Sciatic nerve (tissue), 2 donors: ENCODE data around the gene MMD2. TPM values are rescaled to one million over a fixed set of nuclear protein-coding genes. Genes with fewer than 3 reads are reported as not detected.
"Not testable (repeated sequence)": the region's sequence is repeated elsewhere in the genome, so short reads cannot be mapped to it uniquely, and the experiment has no call there.

ENCODE experiments used
- ATAC-seq: fragments of 200-7000 bp; cut with Tn5 transposase; one replicate; pipeline ENCODE4 v1.9.1; 2020; ENCODE audit warnings: mild to moderate bottlenecking, moderate library complexity
- DNase-seq: peaks from one replicate; pipeline ENCODE4 v3.0.0-alpha.2; 2020; ENCODE audit warnings: low spot score
- intact Hi-C: fragments of 100-400 bp; cut with DNase I; formaldehyde crosslinking; loops from one replicate; pipeline ENCODE4 v1.14.2; 2022
- total RNA-seq: library from RNA; stranded (reverse); fragmentation: NEBNext Ultra II Directional; extraction: Animal tissue kit (Norgen Biotek cat#: 25700); gene quantifications from one replicate; pipeline ENCODE4 v1.2.1, GENCODE V29; 2021
- donor health status: DM: no; HTN: no; CAD: no.
- donor health status: DM: no; HTN: no; CAD: no.

The MMD2 gene, protein sequence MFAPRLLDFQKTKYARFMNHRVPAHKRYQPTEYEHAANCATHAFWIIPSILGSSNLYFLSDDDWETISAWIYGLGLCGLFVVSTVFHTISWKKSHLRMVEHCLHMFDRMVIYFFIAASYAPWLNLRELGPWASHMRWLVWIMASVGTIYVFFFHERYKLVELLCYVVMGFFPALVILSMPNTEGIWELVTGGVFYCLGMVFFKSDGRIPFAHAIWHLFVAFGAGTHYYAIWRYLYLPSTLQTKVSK
- total RNA-seq: 3.7 TPM

DNA sequence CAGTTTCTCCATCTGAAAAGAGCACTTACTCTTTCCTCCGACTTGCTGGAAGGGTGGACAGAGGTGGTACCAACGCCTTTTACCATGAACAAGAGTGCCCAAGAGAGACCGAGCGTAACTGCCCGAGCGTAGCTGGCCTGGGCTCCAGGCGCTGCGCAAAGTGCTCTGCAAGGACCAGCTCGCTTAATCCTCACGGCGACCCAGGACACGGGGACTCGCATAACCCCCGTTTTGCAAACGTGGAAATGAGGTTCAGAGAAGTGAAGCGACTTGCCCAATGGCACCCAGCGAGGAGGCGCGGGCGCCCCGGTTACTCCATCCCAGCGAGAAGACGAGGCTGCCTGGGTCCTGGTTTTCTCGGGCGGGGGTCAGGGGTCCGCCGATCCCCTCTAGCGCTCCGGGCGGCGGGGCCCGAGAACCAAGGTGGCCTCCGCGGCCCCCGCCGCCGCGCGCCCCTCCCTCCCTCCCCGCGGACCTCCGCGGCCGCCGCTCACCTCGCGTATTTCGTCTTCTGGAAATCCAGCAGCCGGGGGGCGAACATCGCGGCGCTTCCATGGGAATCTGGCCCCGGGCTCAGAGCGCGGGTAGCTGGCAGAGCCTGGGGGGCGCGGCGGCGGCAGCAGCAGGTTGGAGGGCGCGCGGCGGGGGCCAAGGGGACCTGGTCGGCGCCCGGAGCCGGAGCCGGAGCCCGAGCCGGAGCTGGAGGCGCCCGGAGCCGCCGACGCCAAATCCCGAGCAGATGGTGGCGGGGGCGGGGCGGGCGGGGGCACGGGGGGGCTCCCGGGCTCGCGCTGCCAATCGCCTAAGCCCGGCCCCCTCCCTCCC, at the start of gene MMD2:
MMD2 (minus strand) TSS at position 711 of the 825 bp plus-strand sequence; CDS start at position 541, 170 bp downstream.
- intact Hi-C loops: no loop called here
- no peak for ATAC-seq
- no peak for DNase-seq

DNA sequence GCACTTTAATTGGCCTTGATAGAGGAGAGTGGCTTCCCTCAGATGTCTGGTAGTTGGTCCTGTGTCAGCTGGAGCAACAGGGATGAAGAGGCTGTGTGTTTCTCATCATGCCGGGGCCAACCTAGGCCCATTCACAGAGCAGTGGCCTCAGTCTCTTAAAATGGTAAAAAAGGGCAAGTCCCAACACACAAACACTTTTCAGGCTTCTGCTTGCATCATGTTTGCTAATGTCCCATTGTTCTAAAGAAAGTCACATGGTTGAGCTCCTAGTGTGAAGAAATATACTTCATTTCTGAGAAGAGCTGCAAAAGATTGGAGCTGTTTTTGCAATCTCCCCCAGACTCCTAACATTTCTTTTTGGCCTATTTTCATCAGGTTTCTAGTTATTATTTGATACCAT, 46.1 kb upstream of the MMD2 start:
- no peak for DNase-seq
- intact Hi-C loops: no loop called here
- ATAC-seq: no peak

DNA sequence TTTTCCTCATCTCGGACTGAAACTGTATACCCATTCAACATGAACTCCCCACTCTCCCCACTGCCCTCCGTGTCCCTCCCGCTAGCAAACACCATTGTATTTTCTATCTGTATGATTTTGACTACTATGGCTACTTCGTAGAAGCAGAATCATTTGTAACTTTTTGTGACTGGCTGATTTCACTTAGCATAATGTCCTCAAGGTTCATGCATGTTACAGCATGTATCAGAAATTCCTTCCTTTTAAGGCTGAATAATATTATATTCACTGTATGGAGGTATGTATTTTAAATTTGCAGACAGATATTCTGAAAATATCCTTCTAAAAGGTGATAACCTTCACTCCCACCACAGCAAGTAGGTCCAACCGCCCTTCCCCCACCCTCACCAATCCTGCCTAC, 42.9 kb upstream of the MMD2 start:
- intact Hi-C loops: no loop called here
- no peak for ATAC-seq
- DNase-seq: no peak

DNA sequence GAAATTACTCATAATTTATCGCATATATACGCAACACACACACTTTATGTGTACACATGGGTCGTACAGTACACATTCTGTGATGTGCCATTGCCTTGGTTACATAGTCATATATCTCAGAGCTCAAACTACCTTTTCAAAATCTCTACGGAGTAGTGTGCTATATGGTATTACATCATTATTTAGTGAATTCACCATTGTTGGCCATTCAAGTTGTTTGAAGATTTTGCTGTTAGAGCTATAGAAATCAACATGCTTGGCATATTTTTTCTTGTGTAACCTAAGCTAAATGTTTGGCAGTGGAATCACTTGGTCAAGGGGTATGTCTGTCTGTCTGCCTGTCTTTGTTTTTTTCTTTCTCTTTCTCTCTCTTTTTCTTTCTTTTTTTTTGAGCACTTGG, 42.0 kb upstream of the MMD2 start:
- no peak for ATAC-seq
- intact Hi-C loops: no loop called here
- no peak for DNase-seq

- no peak for ATAC-seq
- intact Hi-C loops: no loop called here
- no peak for DNase-seq
These were observed 40.5 kb upstream of the MMD2 start for GRCh38 chr7:4999369-4999950.

- ATAC-seq: no peak
- intact Hi-C loops: no loop called here
These were observed 39.9 kb upstream of the MMD2 start for GRCh38 chr7:4998910-4999309.

DNA sequence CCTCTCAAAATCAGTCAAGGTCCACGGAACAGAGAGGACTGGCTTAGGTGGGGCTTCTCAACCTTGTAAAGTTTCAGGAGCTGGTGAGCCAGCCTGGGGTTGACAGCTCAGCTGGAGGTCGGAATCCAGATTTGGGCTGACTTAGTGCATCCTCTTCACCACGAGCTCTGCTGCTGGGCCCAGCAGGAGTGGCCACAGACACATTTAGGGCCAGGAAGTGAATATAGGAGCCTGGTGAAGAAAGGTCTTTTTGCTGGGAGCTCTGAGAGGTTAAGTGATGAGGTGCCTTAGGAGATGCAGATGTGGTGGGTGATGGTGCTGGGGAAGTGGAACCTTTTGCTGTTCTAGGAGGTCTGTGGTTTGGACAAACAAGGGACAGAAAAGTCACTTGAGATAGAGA, 39.3 kb upstream of the MMD2 start:
- no peak for DNase-seq
- intact Hi-C loops: no loop called here

More at GRCh38 chr7:4998910-4999309, 39.9 kb upstream of the MMD2 start:
- no peak for DNase-seq

GRCh38 chr7:4996696-4997222, 37.8 kb upstream of the MMD2 start:
- DNase-seq: no peak
- intact Hi-C loops: no loop called here
- no peak for ATAC-seq

More for the DNA sequence above, 39.3 kb upstream of the MMD2 start:
- no peak for ATAC-seq

GRCh38 chr7:4995429-4995969, 36.5 kb upstream of the MMD2 start:
- ATAC-seq (no peak), DNase-seq (no peak)
- intact Hi-C loops: no loop called here

DNA sequence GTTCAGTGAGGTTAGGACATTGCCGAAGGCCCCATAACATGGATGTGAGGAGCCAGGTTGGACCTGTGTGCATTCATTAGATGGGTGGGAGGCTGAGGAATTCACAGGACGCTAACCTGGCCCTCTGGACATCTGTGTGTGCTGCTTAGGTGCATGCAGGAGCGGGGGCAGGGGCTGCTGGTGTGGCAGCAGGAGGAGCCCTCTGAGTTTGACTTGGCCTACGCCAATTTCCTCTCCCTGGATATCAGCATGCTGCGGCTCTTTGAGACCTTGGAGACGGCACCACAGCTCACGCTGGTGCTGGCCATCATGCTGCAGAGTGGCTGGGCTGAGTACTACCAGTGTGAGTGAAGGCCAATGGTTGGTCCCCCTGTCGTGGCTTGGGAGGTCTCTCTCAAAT, 34.5 kb upstream of the MMD2 start:
- no peak for ATAC-seq
- no peak for DNase-seq
- intact Hi-C loops: no loop called here

GRCh38 chr7:4982741-4983140, 23.8 kb upstream of the MMD2 start:
- not testable (repeated sequence) for ATAC-seq, DNase-seq

GRCh38 chr7:4981295-4981890, 22.4 kb upstream of the MMD2 start:
- DNase-seq, intact Hi-C loops, ATAC-seq: not testable (repeated sequence)

More at GRCh38 chr7:4982741-4983140, 23.8 kb upstream of the MMD2 start:
- intact Hi-C loops: not testable (repeated sequence)

- DNase-seq, ATAC-seq, intact Hi-C loops: not testable (repeated sequence)
These were observed 16.6 kb upstream of the MMD2 start for GRCh38 chr7:4975626-4976025.

DNA sequence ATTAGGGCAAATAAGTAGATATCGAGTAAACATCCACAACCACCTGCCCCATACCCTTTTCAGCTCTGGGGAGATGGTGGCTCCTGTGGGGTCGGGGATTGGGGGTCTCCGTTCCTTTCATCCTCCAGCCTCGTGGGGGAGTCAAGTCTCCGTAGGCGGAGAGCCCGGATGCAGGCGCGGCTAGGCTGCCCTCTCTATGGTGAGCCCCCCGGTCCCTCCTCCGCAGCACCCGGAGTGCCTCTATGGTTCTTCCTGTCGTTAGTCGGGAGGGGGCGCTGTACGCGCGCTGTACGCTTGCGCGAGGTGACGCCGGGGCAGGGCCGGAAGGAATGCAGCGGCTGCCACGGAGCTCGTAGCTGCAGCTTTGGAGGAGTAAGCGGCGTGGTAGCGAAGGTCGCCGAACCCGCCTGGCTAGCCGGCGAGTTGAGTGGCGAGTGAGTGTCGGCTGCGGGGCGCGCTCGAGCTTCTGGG, 14.8 kb upstream of the MMD2 start:
- peak; percentile 93 for DNase-seq
- intact Hi-C loops: no loop called here
- ATAC-seq: peak; percentile 98

GRCh38 chr7:4972446-4972845, 13.5 kb upstream of the MMD2 start:
- ATAC-seq, intact Hi-C loops, DNase-seq: not testable (repeated sequence)

DNA sequence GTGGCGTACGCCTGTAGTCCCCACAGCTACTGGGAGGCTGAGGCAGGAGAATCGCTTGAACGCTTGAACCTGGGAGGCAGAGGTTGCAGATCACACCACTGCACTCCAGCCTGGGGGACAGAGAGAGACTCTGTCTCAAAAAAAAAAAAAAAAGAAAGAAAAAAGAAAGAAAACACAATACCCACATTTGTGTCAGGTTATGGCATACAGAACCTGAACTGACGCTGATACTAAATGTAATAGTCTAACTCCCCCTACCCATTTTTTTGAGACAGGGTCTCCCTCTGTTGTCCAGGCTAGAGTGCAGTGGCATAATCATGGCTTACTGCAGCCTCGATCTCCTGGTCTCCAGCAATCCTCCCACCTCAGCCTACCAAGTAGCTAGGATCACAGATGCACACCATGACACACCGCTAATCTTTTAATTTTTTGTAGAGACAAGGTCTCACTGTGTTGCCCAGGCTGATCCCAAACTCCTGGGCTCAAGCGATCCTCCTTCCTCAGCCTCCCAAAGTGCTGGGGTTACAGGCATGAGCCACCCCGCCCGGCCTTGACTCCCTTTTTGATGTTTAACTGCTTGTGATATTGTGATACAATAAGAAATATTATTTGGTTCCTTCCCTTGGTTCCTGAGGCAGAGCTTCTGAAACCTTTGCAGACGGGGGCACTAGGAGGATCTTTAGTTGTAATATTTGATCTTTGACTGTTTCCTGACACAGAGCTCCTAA, 6.5 kb upstream of the MMD2 start:
- no peak for ATAC-seq
- intact Hi-C loops: no loop called here
- no peak for DNase-seq

DNA sequence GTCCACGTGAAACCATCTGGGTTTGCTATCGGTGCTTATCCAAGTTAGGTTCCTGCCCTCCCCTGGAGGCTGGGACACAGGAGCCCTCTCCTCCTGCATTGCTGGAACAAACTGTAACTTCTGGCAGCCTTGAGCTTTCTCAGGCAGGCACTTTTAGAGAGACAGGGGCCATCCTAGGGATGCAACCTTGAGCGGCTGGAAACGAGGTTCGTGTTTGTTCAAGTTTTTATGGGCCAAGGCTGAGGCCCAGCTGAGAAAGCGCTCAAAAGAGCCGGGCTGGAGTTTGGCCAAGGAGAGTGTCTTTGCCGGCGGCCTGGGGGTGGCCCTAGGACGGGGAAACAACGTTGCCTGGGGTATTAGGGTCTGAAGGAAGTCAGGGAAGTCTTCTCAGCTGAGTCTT, 5.5 kb upstream of the MMD2 start:
- intact Hi-C loops: no loop called here
- DNase-seq (no peak), ATAC-seq (no peak)
